CD14-positive monocyte (primary cell): ENCODE data around the gene TACC2. TPM values are rescaled to one million over a fixed set of nuclear protein-coding genes. Genes with fewer than 3 reads are reported as not detected.

Source experiments
- DNase-seq, 3 donors: peaks; one replicate each; pipeline ENCODE4 v3.0.0-alpha.2; 2011 to 2022
- H2AFZ ChIP-seq: 2 replicates; pipeline ENCODE4 v1.6.0; 2012; ENCODE audit warnings: mild to moderate bottlenecking, low read depth, low read length, inconsistent platforms; ENCODE audit not compliant: insufficient read depth, poor library complexity, severe bottlenecking
- H3K27ac ChIP-seq, 2 donors: 1 replicate in 1 of 2; 2 replicates in 1 of 2; pipeline ENCODE4 v1.5.1; 2012 to 2013; ENCODE audit warnings: low read length in 2 of 2, control low read depth in 1 of 2, inconsistent platforms in 1 of 2, low read depth in 1 of 2, mild to moderate bottlenecking in 1 of 2
- H3K27me3 ChIP-seq, 2 donors: one replicate each; pipeline versions ENCODE4 v1.6.0 to v1.6.1; 2011 to 2013; ENCODE audit warnings: low read length in 2 of 2; ENCODE audit not compliant: control insufficient read depth in 2 of 2, insufficient read depth in 2 of 2
- H3K36me3 ChIP-seq, 2 donors: replicated peaks in 1 of 2; 1 replicate in 1 of 2; 2 replicates in 1 of 2; pipeline versions ENCODE4 v1.5.1 to v1.6.1; 2012 to 2013; ENCODE audit warnings: low read length in 2 of 2, control low read depth in 1 of 2, inconsistent platforms in 1 of 2, mild to moderate bottlenecking in 1 of 2; ENCODE audit not compliant: insufficient read depth in 2 of 2, control insufficient read depth in 1 of 2
- H3K4me1 ChIP-seq, 2 donors: 1 replicate in 1 of 2; 2 replicates in 1 of 2; pipeline versions ENCODE4 v1.5.1 to v1.6.1; 2012 to 2013; ENCODE audit warnings: low read length in 2 of 2, control low read depth in 1 of 2, inconsistent platforms in 1 of 2, mild to moderate bottlenecking in 1 of 2, moderate library complexity in 1 of 2; ENCODE audit not compliant: insufficient read depth in 2 of 2, control insufficient read depth in 1 of 2
- H3K4me2 ChIP-seq: replicated peaks from 2 replicates; pipeline ENCODE3; 2012; ENCODE audit warnings: low read length, moderate library complexity, mild to moderate bottlenecking; ENCODE audit not compliant: poor library complexity, severe bottlenecking; ENCODE audit errors: extremely low read depth
- H3K4me3 ChIP-seq, 3 experiments: fragments of 200-600 bp in 1 of 3; sonication (generic) in 1 of 3; replicated peaks in 1 of 3; 1 replicate in 2 of 3; 2 replicates in 1 of 3; pipeline ENCODE4 v1.5.1; 2011 to 2013; ENCODE audit warnings: low read length in 3 of 3, mild to moderate bottlenecking in 3 of 3, control low read depth in 2 of 3, low read depth in 2 of 3, inconsistent platforms in 1 of 3, moderate library complexity in 1 of 3
- H3K79me2 ChIP-seq: 2 replicates; pipeline ENCODE4 v1.6.0; 2012; ENCODE audit warnings: mild to moderate bottlenecking, control low read depth, inconsistent platforms, low read length, moderate library complexity; ENCODE audit not compliant: insufficient read depth
- H3K9ac ChIP-seq: 2 replicates; pipeline ENCODE4 v1.6.0; 2017; ENCODE audit warnings: low read length, mild to moderate bottlenecking; ENCODE audit not compliant: insufficient read depth, poor library complexity, severe bottlenecking
- H3K9me3 ChIP-seq, 2 donors: replicated peaks in 1 of 2; 1 replicate in 1 of 2; 2 replicates in 1 of 2; pipeline versions ENCODE4 v1.5.1 to v1.6.1; 2012 to 2013; ENCODE audit warnings: low read length in 2 of 2, control low read depth in 1 of 2; ENCODE audit not compliant: control insufficient read depth in 1 of 2, insufficient read depth in 1 of 2
- H4K20me1 ChIP-seq: 2 replicates; pipeline ENCODE4 v1.6.0; 2012; ENCODE audit warnings: mild to moderate bottlenecking, low read length, control low read depth, moderate library complexity; ENCODE audit not compliant: insufficient read depth
- H3K27ac Mint-ChIP-seq, 7 donors: one replicate each; pipeline ENCODE4 v1.8.0; 2020; ENCODE audit warnings: mild to moderate bottlenecking in 7 of 7, mixed read lengths in 7 of 7, moderate library complexity in 6 of 7, inconsistent platforms in 2 of 7
- H3K27me3 Mint-ChIP-seq, 3 donors: one replicate each; pipeline ENCODE4 v1.8.0; 2021 to 2022; ENCODE audit warnings: low read depth in 3 of 3, mild to moderate bottlenecking in 3 of 3, mixed read lengths in 3 of 3, moderate library complexity in 3 of 3, inconsistent platforms in 1 of 3
- H3K36me3 Mint-ChIP-seq, 2 donors: one replicate each; pipeline ENCODE4 v1.8.0; 2020; ENCODE audit warnings: mixed read lengths in 2 of 2, inconsistent platforms in 1 of 2, mild to moderate bottlenecking in 1 of 2
- H3K4me1 Mint-ChIP-seq: one replicate; pipeline ENCODE4 v1.8.0; 2020; ENCODE audit warnings: mild to moderate bottlenecking, mixed read lengths
- H3K4me3 Mint-ChIP-seq, 2 donors: one replicate each; pipeline ENCODE4 v1.8.0; 2020; ENCODE audit warnings: mild to moderate bottlenecking in 2 of 2, mixed read lengths in 2 of 2, moderate library complexity in 1 of 2
- H3K9me3 Mint-ChIP-seq, 7 donors: one replicate each; pipeline ENCODE4 v1.8.0; 2020 to 2022; ENCODE audit warnings: mixed read lengths in 7 of 7, mild to moderate bottlenecking in 6 of 7, moderate library complexity in 6 of 7, inconsistent platforms in 2 of 7
- WGBS: methylation state at CpG from one replicate; pipeline ENCODE4 v1.1.5; 2013; ENCODE audit warnings: missing lambda C conversion rate; ENCODE audit not compliant: insufficient coverage; 5-methylcytosine and 5-hydroxymethylcytosine counted together
- intact Hi-C, 2 donors: fragments of 100-400 bp; cut with micrococcal nuclease; formaldehyde crosslinking; loops; one replicate each; pipeline versions ENCODE4 v1.15.0 to v1.15.1; 2023
- polyA plus RNA-seq, 3 donors: library from polyadenylated mRNA; depleted of rRNA in 1 of 3; unstranded in 2 of 3; stranded (reverse) in 1 of 3; fragments of 300-500 nt in 2 of 3; fragments of >200 nt in 1 of 3; fragmentation: Illumina TruSeq in 2 of 3; gene quantifications; 1 replicate in 2 of 3; 2 replicates in 1 of 3; pipeline ENCODE4 v1.2.3, GENCODE V29; 2012 to 2021
- TF ChIP-seq, protein P1 (sequence below): fragments of 200-600 bp; IDR thresholded peaks from one replicate; pipeline ENCODE4 v1.8.0; 2022; ENCODE audit warnings: antibody characterized with exemption, mild to moderate bottlenecking

Gene TACC2
- polyA plus RNA-seq, 3 donors: 0.03 TPM; not detected in 2

DNA sequence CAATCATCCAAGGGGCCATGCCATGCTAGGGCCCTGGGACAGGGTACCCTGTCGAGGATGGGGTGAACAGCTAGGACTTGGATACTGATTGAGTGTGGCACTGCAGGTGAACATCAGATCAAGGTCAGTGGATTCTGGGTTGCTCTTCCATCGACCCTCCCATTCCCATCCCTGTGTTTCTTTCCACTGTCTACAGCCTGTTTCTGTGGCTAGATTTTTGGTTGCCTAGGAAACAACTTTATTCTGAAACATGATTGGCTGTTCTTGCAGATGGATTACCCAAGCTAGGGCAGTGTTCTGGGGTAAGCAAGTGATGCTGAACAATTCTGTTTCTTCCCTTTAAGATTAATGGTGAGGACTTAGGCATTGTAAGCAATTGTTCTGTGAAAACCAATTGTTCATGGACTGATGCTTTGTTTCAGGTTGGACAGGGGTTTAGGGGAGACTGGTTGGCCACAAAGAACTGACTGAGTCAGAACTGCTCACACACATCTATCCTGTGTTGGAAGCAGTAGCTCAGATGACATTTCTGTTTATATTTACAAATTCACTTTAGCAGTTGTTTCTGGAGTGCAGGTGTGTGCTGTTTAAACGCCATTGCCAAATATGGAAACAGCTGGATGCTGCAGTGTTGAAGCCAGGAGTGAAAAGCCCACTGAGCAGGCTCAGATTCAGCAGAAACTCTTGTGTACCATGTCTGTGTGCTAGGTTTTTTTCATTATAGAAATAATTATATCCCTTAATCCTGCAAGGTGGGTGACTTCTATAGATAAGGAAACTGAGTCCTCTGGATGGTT is 179.8 kb downstream of the TACC2 start:
- Mint-ChIP-seq H3K36me3 (no peaks in the 10 kb centered on the region), H3K4me1 (no peaks in the 10 kb centered on the region), H3K27me3 (peaks cover 43 to 49% (median 44%) of the 10 kb centered on the region in 3 donors), H3K27ac (no peak overlapping the region), H3K4me3 (no peak overlapping the region), H3K9me3 (peaks cover 0 to 11% (median 0%) of the 10 kb centered on the region in 7 donors)
- Histone ChIP-seq H3K4me3 (no peak overlapping the region), H3K4me2 (no peak overlapping the region), H3K9ac (no peak overlapping the region), H3K27me3 (peaks cover 22 to 28% of the 10 kb centered on the region in 2 donors), H3K27ac (no peak overlapping the region), H3K36me3 (no peaks in the 10 kb centered on the region), H2AFZ (no peak overlapping the region), H3K9me3 (peaks cover 0 to 14% of the 10 kb centered on the region in 2 donors), H3K4me1 (no peaks in the 10 kb centered on the region), H3K79me2 (no peaks in the 10 kb centered on the region), H4K20me1 (no peaks in the 10 kb centered on the region)
- TF ChIP-seq, protein P1, sequence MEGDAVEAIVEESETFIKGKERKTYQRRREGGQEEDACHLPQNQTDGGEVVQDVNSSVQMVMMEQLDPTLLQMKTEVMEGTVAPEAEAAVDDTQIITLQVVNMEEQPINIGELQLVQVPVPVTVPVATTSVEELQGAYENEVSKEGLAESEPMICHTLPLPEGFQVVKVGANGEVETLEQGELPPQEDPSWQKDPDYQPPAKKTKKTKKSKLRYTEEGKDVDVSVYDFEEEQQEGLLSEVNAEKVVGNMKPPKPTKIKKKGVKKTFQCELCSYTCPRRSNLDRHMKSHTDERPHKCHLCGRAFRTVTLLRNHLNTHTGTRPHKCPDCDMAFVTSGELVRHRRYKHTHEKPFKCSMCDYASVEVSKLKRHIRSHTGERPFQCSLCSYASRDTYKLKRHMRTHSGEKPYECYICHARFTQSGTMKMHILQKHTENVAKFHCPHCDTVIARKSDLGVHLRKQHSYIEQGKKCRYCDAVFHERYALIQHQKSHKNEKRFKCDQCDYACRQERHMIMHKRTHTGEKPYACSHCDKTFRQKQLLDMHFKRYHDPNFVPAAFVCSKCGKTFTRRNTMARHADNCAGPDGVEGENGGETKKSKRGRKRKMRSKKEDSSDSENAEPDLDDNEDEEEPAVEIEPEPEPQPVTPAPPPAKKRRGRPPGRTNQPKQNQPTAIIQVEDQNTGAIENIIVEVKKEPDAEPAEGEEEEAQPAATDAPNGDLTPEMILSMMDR: no peak
- intact Hi-C loops: no loop called here
- no peak for DNase-seq
- WGBS: 80% methylated on average over 2 of the region's 3 CpGs

DNA sequence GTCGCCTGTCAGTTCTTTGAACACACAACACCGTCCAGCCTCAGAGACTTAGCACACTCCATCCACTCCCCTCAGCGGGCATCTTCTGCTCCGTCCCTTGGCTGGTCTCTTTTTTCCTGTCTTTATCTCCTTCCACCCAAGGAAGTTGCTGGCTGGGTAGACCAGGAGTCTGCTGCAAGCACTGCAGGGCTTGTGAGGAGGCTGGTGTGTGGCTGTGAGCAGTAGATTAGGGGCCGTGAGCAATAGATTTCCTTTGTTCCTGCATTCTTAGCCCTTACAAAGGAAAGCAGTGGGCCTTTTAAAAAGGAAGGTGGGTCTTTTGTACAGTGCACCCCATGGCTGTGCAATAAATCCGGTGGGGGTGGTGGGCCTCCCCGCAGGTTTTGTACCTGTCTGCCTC is 181.8 kb downstream of the TACC2 start:
- Histone ChIP-seq H3K36me3 (no peaks in the 10 kb centered on the region), H2AFZ (no peak overlapping the region), H4K20me1 (no peaks in the 10 kb centered on the region), H3K27me3 (peaks cover 3 to 8% of the 10 kb centered on the region in 2 donors), H3K9ac (no peak overlapping the region), H3K79me2 (no peaks in the 10 kb centered on the region), H3K4me2 (no peak overlapping the region), H3K9me3 (no peaks in the 10 kb centered on the region), H3K27ac (no peak overlapping the region), H3K4me3 (no peak overlapping the region), H3K4me1 (no peaks in the 10 kb centered on the region)
- Mint-ChIP-seq H3K27ac (no peak overlapping the region), H3K4me3 (no peak overlapping the region), H3K36me3 (no peaks in the 10 kb centered on the region), H3K4me1 (no peaks in the 10 kb centered on the region), H3K9me3 (peaks cover 0 to 4% (median 0%) of the 10 kb centered on the region in 7 donors), H3K27me3 (peaks cover 26 to 33% (median 30%) of the 10 kb centered on the region in 3 donors)
- intact Hi-C loops: no loop called here
- WGBS: 79% methylated on average over 6 of the region's 7 CpGs
- TF ChIP-seq, protein P1: no peak
- no peak for DNase-seq
